Renal cortex interstitium (tissue), 11 donors: ENCODE measurements around the gene RNASEH2C. TPM values are rescaled to one million over a fixed set of nuclear protein-coding genes. Genes with fewer than 3 reads are reported as not detected.
"Not testable (repeated sequence)": the region's sequence is repeated elsewhere in the genome, so short reads cannot be mapped to it uniquely, and the experiment has no call there.

Experiments used
- DNase-seq, 11 donors: peaks; one replicate each; pipeline ENCODE4 v3.0.0-alpha.2; 2013; ENCODE audit warnings: low read depth in 9 of 11, low spot score in 4 of 11; ENCODE audit errors: extremely low read depth in 1 of 11
- polyA plus RNA-seq, 3 donors: library from polyadenylated mRNA; unstranded; fragments of 120-200 nt; gene quantifications; one replicate each; pipeline ENCODE4 v1.2.1, GENCODE V29; 2013; ENCODE audit not compliant: insufficient read length in 3 of 3

The RNASEH2C gene
- polyA plus RNA-seq, 3 donors, result 36.1 to 53.4 (median 42.0) TPM

GRCh38 chr11:65703846-65704245 is 16.8 kb downstream of the RNASEH2C start:
- no peak for DNase-seq

GRCh38 chr11:65701686-65702085 is 18.9 kb downstream of the RNASEH2C start:
- no peak for DNase-seq

- DNase-seq, result no peak
These were observed 20.2 kb downstream of the RNASEH2C start for GRCh38 chr11:65700399-65700798.

- DNase-seq, result no peak
These were observed 21.3 kb downstream of the RNASEH2C start for GRCh38 chr11:65699306-65699705.

- no peak for DNase-seq
These were observed 22.4 kb downstream of the RNASEH2C start for GRCh38 chr11:65698205-65698604.

- DNase-seq, result no peak
These were observed 23.6 kb downstream of the RNASEH2C start for GRCh38 chr11:65696802-65697552.

- DNase-seq, result peak in 3 of 11 donors; percentile 20 to 36 (median 30)
These were observed 24.9 kb downstream of the RNASEH2C start for GRCh38 chr11:65695459-65696241.

- DNase-seq, result no peak
These were observed 28.2 kb downstream of the RNASEH2C start for GRCh38 chr11:65692367-65692766.

GRCh38 chr11:65691847-65692246 is 28.8 kb downstream of the RNASEH2C start:
- not testable (repeated sequence) for DNase-seq

- DNase-seq, result no peak
These were observed 34.6 kb downstream of the RNASEH2C start for GRCh38 chr11:65685981-65686380.

- DNase-seq, result not testable (repeated sequence)
These were observed 37.1 kb downstream of the RNASEH2C start for GRCh38 chr11:65683480-65683879.

- no peak for DNase-seq
These were observed 40.3 kb downstream of the RNASEH2C start for GRCh38 chr11:65680192-65680743.

GRCh38 chr11:65672982-65673381 is 47.6 kb downstream of the RNASEH2C start:
- no peak for DNase-seq

GRCh38 chr11:65672180-65672860 is 48.3 kb downstream of the RNASEH2C start:
- DNase-seq, result no peak

Other genes with a start within 250 kb of the RNASEH2C start
- 1,000 to 10,000 TPM in 1 of 3 donors, 100 to 1,000 TPM in 2; 717 to 1,341 (median 810) TPM for gene MALAT1, start 221.8 kb downstream of the RNASEH2C start, polyA plus RNA-seq
- gene SCYL1, start 195.7 kb downstream of the RNASEH2C start, polyA plus RNA-seq, result 10 to 100 TPM; 58.0 to 77.5 (median 74.1) TPM
- 100 to 1,000 TPM in 2 of 3 donors, 10 to 100 TPM in 1; 93.7 to 181 (median 145) TPM for gene LTBP3, start 162.4 kb downstream of the RNASEH2C start, polyA plus RNA-seq
- gene ZNRD2, start 150.3 kb downstream of the RNASEH2C start, polyA plus RNA-seq, result 10 to 100 TPM; 35.0 to 59.2 (median 54.7) TPM
- gene FAM89B, start 148.3 kb downstream of the RNASEH2C start, polyA plus RNA-seq, result 10 to 100 TPM; 18.0 to 26.2 (median 22.8) TPM
- 10 to 100 TPM; 13.2 to 21.1 (median 13.4) TPM for gene EHBP1L1, start 144.7 kb downstream of the RNASEH2C start, polyA plus RNA-seq
- gene KCNK7, start 125.0 kb downstream of the RNASEH2C start, polyA plus RNA-seq, result under 1 TPM; 0.30 to 0.39 (median 0.33) TPM
- gene MAP3K11, start 106.6 kb downstream of the RNASEH2C start, polyA plus RNA-seq, result 10 to 100 TPM; 34.8 to 44.2 (median 41.8) TPM
- gene PCNX3, start 105.0 kb downstream of the RNASEH2C start, polyA plus RNA-seq, result 10 to 100 TPM; 24.0 to 37.4 (median 33.3) TPM
- 10 to 100 TPM; 26.2 to 31.8 (median 27.1) TPM for gene SIPA1, start 82.7 kb downstream of the RNASEH2C start, polyA plus RNA-seq
- gene RELA, start 57.9 kb downstream of the RNASEH2C start, polyA plus RNA-seq, result 10 to 100 TPM; 49.5 to 61.3 (median 55.8) TPM
- gene KAT5, start 8.5 kb downstream of the RNASEH2C start, polyA plus RNA-seq, result 10 to 100 TPM; 66.1 to 73.8 (median 72.0) TPM
- 10 to 100 TPM in 1 of 3 donors, 1 to 10 TPM in 2; 5.7 to 10.3 (median 7.6) TPM for gene AP5B1, start 60.2 kb upstream of the RNASEH2C start, polyA plus RNA-seq
- gene OVOL1, start 66.3 kb upstream of the RNASEH2C start, polyA plus RNA-seq, result 10 to 100 TPM in 2 of 3 donors, 1 to 10 TPM in 1; 9.6 to 15.0 (median 14.0) TPM
- gene SNX32, start 113.2 kb upstream of the RNASEH2C start, polyA plus RNA-seq, result 1 to 10 TPM; 1.4 to 3.7 (median 2.2) TPM
- 100 to 1,000 TPM; 728 to 948 (median 744) TPM for gene CFL1, start 137.4 kb upstream of the RNASEH2C start, polyA plus RNA-seq
- gene MUS81, start 139.6 kb upstream of the RNASEH2C start, polyA plus RNA-seq, result 10 to 100 TPM; 45.6 to 62.3 (median 56.6) TPM
- 100 to 1,000 TPM in 2 of 3 donors, 10 to 100 TPM in 1; 87.9 to 129 (median 127) TPM for gene EFEMP2, start 152.0 kb upstream of the RNASEH2C start, polyA plus RNA-seq
- gene CTSW, start 159.0 kb upstream of the RNASEH2C start, polyA plus RNA-seq, result 1 to 10 TPM in 2 of 3 donors, under 1 TPM in 1; 0.47 to 1.3 (median 1.0) TPM
- 10 to 100 TPM; 88.2 to 94.0 (median 92.2) TPM for gene FIBP, start 167.7 kb upstream of the RNASEH2C start, polyA plus RNA-seq
- gene CCDC85B, start 169.9 kb upstream of the RNASEH2C start, polyA plus RNA-seq, result 10 to 100 TPM in 2 of 3 donors, 1 to 10 TPM in 1; 5.7 to 17.4 (median 11.1) TPM
- gene FOSL1, start 179.6 kb upstream of the RNASEH2C start, polyA plus RNA-seq, result under 1 TPM; 0.07 to 0.24 (median 0.20) TPM
- gene C11orf68, start 198.3 kb upstream of the RNASEH2C start, polyA plus RNA-seq, result 10 to 100 TPM; 30.9 to 41.8 (median 33.3) TPM
- 100 to 1,000 TPM in 1 of 3 donors, 10 to 100 TPM in 2; 73.3 to 109 (median 88.0) TPM for gene DRAP1, start 198.6 kb upstream of the RNASEH2C start, polyA plus RNA-seq
- under 1 TPM; 0.19 to 0.21 (median 0.20) TPM for gene TSGA10IP, start 224.7 kb upstream of the RNASEH2C start, polyA plus RNA-seq
- 10 to 100 TPM; 40.4 to 60.6 (median 52.2) TPM for gene SART1, start 240.9 kb upstream of the RNASEH2C start, polyA plus RNA-seq